HG02943 (cell line): ENCODE data around the gene OR13C5.

Experiments
- ATAC-seq: cut with Tn5 transposase; IDR thresholded peaks from one replicate; pipeline ENCODE4 v1.9.1; 2021; ENCODE audit warnings: mild to moderate bottlenecking, low read depth, moderate library complexity; ENCODE audit not compliant: unreplicated experiment

Gene OR13C5

GRCh38 chr9:104555521-104555920 is 43.7 kb downstream of the OR13C5 start:
- no peak for ATAC-seq

- ATAC-seq = no peak
Observed at GRCh38 chr9:104553261-104553660, 46.0 kb downstream of the OR13C5 start.
